ENCODE data around the gene ANKRD23.

The ANKRD23 gene

GRCh38 chr2:96813656-96814055 lies 30.2 kb downstream of the ANKRD23 start:
- no peak for DNase-seq (ENCODE audit: low read depth)
- no peak for TF ChIP-seq CTCF (conservative IDR thresholded peaks at IDR 0.05; ENCODE audit: low read depth, low read length)
- H3K4me3 ChIP-seq (ENCODE audit: low read length): no peak overlapping the region

GRCh38 chr2:96811917-96812316 lies 31.9 kb downstream of the ANKRD23 start:
- no peak for DNase-seq (ENCODE audit: low read depth)

GRCh38 chr2:96810783-96811192 lies 33.0 kb downstream of the ANKRD23 start:
- no peak for DNase-seq (ENCODE audit: low read depth)
- TF ChIP-seq CTCF (conservative IDR thresholded peaks at IDR 0.05; ENCODE audit: low read depth, low read length): no peak
- no peak overlapping the region for H3K4me3 ChIP-seq (ENCODE audit: low read length)

More at GRCh38 chr2:96811917-96812316, 31.9 kb downstream of the ANKRD23 start:
- no peak overlapping the region for H3K4me3 ChIP-seq (ENCODE audit: low read length)
- TF ChIP-seq CTCF (conservative IDR thresholded peaks at IDR 0.05; ENCODE audit: low read depth, low read length): no peak

GRCh38 chr2:96809951-96810782 lies 33.7 kb downstream of the ANKRD23 start:
- no peak for DNase-seq (ENCODE audit: low read depth)
- TF ChIP-seq CTCF (conservative IDR thresholded peaks at IDR 0.05; ENCODE audit: low read depth, low read length): no peak
- no peak overlapping the region for H3K4me3 ChIP-seq (ENCODE audit: low read length)

GRCh38 chr2:96809216-96809882 lies 34.5 kb downstream of the ANKRD23 start:
- H3K4me3 ChIP-seq (ENCODE audit: low read length): no peak overlapping the region
- TF ChIP-seq CTCF (conservative IDR thresholded peaks at IDR 0.05; ENCODE audit: low read depth, low read length): no peak
- DNase-seq (ENCODE audit: low read depth): no peak

- no peak for TF ChIP-seq CTCF (conservative IDR thresholded peaks at IDR 0.05; ENCODE audit: low read depth, low read length)
Measured at GRCh38 chr2:96808176-96808837, 35.5 kb downstream of the ANKRD23 start.

More at GRCh38 chr2:96808176-96808837, 35.5 kb downstream of the ANKRD23 start:
- no peak for DNase-seq (ENCODE audit: low read depth)
- no peak overlapping the region for H3K4me3 ChIP-seq (ENCODE audit: low read length)
